GM19395 (cell line): ENCODE measurements around the gene FAM53B.
A peak's percentile ranks its signal among the peaks of the same experiment; 100 is the strongest.

Experiments
- ATAC-seq: cut with Tn5 transposase; IDR thresholded peaks from one replicate; pipeline ENCODE4 v1.9.1; 2021; ENCODE audit warnings: mild to moderate bottlenecking, moderate library complexity; ENCODE audit not compliant: unreplicated experiment

The FAM53B gene

GRCh38 chr10:124742413-124743190, 1.6 kb downstream of the FAM53B start:
- ATAC-seq: no peak

GRCh38 chr10:124741922-124742412, 2.2 kb downstream of the FAM53B start:
- ATAC-seq: no peak

- peak; percentile 54 for ATAC-seq
Observed at GRCh38 chr10:124741281-124741921, 2.8 kb downstream of the FAM53B start.

- peak; percentile 18 for ATAC-seq
Observed at GRCh38 chr10:124740369-124741280, 3.6 kb downstream of the FAM53B start.

GRCh38 chr10:124739986-124740368, 4.2 kb downstream of the FAM53B start:
- ATAC-seq: no peak

DNA sequence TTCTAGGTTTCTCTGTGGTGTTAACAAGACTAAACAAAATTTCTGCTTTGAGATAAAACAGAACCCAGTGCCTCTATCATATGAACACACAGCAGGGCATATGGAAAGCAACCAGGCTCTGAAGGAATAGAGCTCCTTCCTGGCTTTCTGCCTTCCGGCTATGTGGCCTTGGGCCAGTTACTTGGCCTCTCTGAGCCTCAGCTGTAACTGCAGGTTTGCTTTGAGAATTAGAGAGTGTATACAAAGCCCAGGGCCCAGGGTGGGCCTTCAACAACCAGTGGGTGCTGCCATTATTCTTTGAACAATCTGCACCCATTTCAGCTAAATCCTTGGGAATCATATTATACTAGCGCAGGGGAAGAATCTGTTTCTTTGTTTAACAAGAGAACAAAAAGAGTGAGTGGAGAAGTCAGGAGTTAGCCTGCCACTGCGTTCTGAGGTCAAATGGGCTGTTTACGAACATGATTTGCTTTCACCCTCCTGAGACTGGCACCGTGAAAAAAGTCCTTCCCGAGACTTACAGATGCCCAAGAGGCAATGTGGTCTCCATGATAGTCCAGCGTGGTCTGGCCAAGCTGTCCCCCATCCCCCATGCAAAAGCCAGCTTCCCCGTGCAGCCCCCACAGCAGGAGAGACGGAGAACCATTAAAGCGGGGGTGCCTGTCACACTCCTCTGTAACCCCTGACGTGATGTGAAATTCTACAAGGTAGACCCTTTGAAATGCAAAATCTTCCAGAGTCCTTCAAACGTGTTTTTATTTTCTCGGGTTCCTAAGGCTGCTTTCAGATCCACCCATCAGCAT, 4.9 kb downstream of the FAM53B start:
- ATAC-seq: no peak

DNA sequence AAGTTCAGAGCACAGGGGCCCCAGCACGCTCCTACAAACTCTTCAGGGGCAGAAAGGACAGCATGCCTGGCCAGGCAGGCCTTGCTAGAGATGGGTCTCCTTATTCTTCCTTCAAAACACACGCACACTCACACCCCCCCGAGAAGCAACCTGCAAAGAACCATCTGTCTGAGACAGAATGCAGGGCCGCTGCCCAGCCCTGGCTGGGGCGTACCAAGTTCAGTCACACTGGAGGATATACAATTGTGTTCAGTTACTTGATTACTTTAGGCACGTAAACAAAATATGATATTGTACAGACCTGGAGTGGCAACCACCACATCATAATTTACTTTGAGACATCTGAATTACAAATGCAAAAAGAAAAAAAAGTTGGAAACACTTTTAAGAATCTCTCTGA, 5.7 kb downstream of the FAM53B start:
- ATAC-seq: no peak

- no peak for ATAC-seq
Observed at GRCh38 chr10:124737708-124738107, 6.5 kb downstream of the FAM53B start.

GRCh38 chr10:124737221-124737620, 7.0 kb downstream of the FAM53B start:
- no peak for ATAC-seq

DNA sequence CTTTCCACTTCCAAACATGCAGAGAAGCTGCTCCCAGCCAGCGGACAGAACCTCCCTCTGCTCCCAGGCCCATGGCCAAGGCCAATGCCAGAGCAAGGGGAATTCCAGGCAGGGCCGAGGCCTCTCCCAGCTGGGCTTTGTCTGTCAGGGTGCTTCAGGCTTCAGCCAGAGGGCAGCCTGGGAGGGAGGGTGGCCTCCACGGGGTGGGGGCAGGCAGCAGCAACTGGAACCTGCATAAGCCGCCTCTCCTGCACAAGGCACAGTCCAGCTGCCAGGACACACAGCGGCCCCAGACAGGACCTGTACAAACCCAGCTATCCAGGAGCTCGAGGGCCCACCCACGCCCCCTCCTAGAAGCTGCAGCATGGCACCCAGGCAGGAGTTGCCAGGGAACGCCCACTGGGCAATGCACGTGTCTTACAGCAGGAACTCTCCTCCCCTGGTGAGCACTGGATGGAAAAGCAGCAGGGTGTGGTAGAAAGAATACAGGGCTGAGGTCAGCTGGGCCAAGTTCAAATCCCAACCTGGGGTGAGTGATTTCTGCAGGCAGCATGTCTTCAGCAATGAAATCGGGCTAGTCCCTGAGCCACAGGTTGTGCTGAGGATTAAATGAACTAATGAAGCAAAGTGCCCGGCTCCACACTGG, 7.6 kb downstream of the FAM53B start:
- ATAC-seq: no peak

GRCh38 chr10:124735491-124736286, 8.5 kb downstream of the FAM53B start:
- no peak for ATAC-seq

- no peak for ATAC-seq
Observed at GRCh38 chr10:124734311-124735166, 9.6 kb downstream of the FAM53B start.

DNA sequence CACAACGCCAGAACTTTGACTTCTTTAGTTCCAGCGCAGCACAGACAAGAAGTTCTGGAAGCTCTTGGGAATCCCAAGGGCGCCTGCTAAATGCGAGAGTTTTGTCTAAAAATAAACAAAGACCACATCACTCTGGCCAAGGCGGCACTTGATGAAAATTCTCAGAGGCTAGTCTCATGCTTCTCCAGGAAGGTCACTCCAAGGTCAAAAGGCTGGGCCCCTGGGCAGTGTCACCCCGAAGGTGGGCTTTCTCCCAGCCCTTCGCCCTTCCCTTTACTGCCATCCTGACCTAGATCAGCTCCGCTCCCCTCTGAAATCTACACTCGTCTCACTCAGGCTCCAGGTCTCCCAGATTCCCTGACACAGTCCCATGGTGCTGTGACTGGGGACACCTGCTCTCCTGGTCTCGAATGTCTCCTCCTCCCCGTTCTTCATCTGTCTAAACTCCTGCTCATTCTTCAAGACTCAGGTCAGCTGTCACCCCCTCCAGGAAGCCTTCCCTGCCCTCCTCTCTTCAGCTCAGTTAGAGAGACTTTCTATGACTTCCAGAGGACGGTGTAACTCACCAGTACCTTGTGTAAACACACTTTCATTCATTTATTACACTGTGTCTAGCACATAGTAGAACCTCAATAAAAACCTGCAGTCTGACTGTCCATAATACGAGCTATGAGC, 10.5 kb downstream of the FAM53B start:
- ATAC-seq: no peak

- peak; percentile 84 for ATAC-seq
Observed at GRCh38 chr10:124732931-124733570, 11.1 kb downstream of the FAM53B start.

DNA sequence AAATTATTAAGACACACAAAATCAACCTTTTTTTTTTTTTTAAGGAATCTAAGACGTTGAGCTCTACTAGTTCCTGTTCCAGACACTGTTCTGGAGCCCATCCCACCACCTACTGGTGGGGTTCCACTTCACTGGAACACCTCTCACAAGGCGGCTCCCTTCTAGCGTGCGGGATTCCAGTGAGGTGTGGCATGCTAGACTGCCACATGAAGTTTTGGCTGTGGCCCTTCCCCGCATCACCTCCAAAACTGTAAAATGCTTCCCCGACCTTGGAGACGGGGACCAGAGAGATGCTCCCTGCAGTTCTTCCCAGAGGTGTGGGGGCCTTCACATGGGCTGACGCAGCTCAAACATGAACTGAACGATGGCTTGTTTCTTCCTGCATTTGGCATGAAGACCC, 12.6 kb downstream of the FAM53B start:
- ATAC-seq: no peak

DNA sequence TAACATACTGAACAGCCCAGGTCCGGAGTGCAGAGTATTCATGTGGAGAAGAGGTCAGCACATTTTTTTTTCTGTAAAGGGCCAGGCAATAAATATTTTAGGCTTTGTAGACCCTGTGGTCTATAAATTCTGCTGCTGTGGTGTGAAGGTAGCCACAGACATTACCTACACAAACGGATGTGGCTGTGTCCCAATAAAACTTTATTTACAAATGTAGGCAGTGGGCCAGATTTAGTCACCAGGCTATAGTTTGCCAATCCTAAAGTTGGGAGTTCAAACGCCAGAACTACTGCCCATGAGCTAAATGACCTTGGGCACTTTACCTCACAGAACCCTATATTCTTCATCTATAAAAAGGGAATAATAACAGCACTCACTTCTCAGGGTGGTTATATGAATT, 13.4 kb downstream of the FAM53B start:
- no peak for ATAC-seq
